HG03066 (cell line): ENCODE data around the gene FGF22.
"Not testable (repeated sequence)": the region's sequence is repeated elsewhere in the genome, so short reads cannot be mapped to it uniquely, and the experiment has no call there.

Experiments used
- ATAC-seq: cut with Tn5 transposase; IDR thresholded peaks from one replicate; pipeline ENCODE4 v1.9.1; 2021; ENCODE audit warnings: low read depth; ENCODE audit not compliant: unreplicated experiment

FGF22 gene

DNA sequence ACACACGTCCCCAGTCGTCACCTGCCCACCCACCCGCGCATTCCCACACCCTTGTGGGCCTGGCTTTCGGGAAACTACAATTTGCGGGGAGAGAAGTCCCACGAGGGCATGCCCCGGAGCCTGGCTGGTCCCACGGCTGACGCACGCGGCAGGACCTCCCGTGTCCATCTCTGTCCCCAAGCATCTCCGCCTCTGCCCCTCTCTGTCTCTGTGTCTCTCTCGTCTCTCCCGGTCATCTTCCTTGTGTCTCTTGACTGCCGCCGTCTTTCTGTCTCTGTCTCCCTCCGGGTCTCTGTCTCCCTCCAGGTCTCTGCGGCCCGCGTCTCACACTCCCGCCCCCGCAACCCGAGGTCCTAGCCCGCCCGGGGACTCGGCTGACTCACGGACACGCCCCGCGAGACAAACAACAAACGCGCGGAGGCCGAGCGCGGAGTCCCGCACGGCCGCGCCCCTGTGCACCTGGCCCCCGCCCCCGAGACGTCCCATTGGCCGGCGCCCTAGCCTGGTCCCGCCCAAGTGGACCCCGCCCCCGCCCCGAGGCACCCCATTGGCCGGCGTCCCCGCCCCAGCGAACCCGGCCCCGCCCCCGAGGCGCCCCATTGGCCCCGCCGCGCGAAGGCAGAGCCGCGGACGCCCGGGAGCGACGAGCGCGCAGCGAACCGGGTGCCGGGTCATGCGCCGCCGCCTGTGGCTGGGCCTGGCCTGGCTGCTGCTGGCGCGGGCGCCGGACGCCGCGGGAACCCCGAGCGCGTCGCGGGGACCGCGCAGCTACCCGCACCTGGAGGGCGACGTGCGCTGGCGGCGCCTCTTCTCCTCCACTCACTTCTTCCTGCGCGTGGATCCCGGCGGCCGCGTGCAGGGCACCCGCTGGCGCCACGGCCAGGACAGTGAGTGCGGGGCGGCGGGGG is at the start of gene FGF22:
TSS of gene FGF22 (plus strand) at position 627 of the 908 bp plus-strand sequence. CDS start at position 674, 47 bp downstream.
- ATAC-seq, result no peak

GRCh38 chr19:590396-590745 is 49.3 kb upstream of the FGF22 start:
- no peak for ATAC-seq

- no peak for ATAC-seq
These were observed 49.0 kb upstream of the FGF22 start for GRCh38 chr19:590750-591098.

- no peak for ATAC-seq
These were observed 48.4 kb upstream of the FGF22 start for GRCh38 chr19:591099-591958.

DNA sequence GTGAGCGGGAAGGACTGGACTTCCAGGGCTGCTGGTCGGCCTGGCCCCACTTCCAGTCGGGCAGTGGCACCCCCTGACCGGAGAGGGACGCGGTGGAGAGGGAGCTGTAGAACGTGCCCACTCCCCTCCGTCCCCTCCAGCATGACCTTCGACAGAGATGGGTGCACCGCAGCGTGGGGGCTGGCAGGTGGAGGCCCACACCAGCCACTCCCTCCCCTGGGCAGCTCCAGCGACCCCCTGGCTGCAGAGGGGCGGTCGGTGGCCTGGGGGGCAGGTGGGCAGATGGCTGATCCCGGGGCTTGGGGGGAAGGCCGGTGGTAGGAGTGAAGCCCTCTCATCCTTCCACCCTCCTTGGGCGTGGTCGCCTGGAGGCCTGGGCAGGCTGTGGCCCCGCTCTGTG is 47.6 kb upstream of the FGF22 start:
- ATAC-seq, result no peak

DNA sequence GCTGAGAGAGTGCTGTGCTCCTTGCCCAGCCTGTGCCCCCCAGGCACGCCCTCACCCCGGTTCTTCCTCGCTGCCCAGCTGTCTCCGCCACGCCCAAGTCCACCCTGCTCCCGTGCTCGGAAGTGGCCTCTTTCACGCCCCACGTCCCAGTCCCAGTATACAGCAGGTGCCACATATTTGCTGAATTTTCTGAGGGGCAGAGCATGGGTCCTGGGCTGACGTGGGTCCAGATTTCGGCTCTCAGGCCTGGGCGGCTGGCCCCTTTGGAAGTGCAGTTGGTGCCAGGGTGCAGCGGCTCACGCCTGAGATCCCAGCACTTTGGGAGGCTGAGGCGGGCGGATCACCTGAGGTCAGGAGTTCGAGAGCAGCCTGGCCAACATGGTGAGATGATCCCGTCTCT is 46.6 kb upstream of the FGF22 start:
- ATAC-seq, result no peak

GRCh38 chr19:593505-593904 is 46.2 kb upstream of the FGF22 start:
- ATAC-seq, result no peak

- ATAC-seq, result no peak
These were observed 45.3 kb upstream of the FGF22 start for GRCh38 chr19:594265-594870.

- no peak for ATAC-seq
These were observed 44.1 kb upstream of the FGF22 start for GRCh38 chr19:595326-596262.

- no peak for ATAC-seq
These were observed 43.4 kb upstream of the FGF22 start for GRCh38 chr19:596263-596655.

- no peak for ATAC-seq
These were observed 42.0 kb upstream of the FGF22 start for GRCh38 chr19:597406-598315.

- ATAC-seq, result no peak
These were observed 38.4 kb upstream of the FGF22 start for GRCh38 chr19:601310-601709.

DNA sequence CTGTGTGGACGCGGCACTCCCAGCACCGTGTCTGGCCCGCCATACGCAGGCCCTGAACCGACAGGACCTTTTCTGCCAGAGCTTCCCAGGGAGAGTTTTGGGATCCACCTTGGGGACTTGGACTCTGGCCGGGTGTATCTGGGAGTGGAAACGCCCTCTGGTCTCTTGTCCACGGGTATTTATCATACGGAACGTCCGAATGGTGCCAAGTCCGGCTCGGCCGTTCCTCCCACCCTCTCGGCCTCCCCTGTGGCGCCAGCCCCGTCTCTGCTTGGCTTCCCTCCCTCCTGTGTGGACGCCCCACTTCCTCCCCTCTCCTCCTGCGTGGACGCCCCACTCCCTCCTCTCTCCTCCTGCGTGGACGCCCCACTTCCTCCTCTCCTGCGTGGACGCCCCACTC is 37.9 kb upstream of the FGF22 start:
- no peak for ATAC-seq

DNA sequence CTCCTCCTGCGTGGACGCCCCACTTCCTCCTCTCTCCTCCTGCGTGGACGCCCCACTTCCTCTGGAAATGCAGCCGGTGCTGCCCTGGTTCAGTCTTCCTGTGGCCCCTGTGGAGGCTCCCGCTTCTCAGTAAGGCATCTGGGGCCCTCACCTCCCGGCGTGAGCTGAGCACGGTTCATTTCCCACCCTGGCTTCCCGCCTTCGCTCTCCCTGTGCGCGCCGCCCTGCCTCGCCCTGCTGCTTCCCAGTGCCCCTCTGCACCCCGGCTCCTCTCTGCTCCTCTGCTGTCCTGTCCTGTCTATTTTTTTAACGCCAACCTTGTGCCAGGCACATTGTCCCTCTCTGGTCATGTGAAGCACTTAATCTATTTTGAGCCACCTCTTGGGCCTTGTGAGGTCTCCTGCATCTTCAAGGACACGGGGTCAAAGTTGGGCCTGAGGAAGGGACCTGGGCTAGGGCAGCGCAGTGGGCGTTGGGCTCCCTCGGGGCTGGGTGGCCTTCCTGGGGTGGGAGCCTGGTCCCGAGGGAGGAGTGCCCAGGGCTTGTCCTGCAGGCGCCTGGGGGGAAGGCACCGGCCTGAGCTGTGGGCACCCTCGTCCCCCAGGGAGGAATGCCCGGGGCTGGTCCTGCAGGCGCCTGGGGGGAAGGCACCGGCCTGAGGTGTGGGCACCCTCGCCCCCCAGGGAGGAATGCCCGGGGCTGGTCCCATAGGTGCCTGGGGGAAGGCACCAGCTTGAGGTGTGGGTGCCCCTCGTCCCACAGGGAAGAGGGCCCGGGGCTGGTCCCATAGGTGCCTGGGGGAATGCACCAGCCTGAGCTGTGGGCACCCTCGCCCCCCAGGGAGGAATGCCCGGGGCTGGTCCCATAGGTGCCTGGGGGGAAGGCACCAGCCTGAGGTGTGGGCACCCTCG is 37.0 kb upstream of the FGF22 start:
- ATAC-seq, result no peak

- ATAC-seq, result not testable (repeated sequence)
These were observed 36.4 kb upstream of the FGF22 start for GRCh38 chr19:603302-603639.

- not testable (repeated sequence) for ATAC-seq
These were observed 35.9 kb upstream of the FGF22 start for GRCh38 chr19:603779-604178.

DNA sequence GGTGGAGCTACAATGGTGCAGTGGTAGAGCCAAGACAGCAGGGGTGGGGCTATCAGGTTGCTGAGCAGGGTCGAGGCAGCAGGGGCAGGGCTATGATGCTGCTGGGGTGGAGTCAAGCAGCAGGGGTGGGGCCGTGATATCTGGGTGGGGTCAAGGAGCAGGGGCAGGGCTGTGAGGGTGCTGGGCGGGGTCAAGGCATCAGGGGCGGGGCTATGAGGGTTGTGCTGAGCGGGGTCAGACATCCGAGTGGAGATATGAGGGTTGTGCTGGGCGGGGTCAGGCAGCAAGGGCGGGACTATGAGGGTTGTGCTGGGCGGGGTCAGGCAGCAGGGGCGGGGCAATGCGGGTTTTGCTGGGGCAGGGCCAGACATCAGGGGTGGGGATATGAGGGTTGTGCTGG is 35.3 kb upstream of the FGF22 start:
- no peak for ATAC-seq
